IMR-90 (cell line): Measurements from ENCODE around the gene BECN2. TPM values are rescaled to one million over a fixed set of nuclear protein-coding genes. Genes with fewer than 3 reads are reported as not detected.

ENCODE experiments used
- ATAC-seq: fragments of 200-7000 bp; cut with Tn5 transposase; 2 replicates; pipeline ENCODE4 v1.9.1; 2020; ENCODE audit warnings: low read depth, mild to moderate bottlenecking, moderate library complexity
- BruUV-seq: library from RNA; stranded (reverse); fragments of 400-500 nt; replicated peaks from 2 replicates; lab custom pipeline; 2021; lab: Mats Ljungman, UMichigan
- CTCF ChIA-PET: fragments of 300-600 bp; formaldehyde crosslinking; extraction: SDS; loops from one replicate; lab custom pipeline; 2021; ENCODE audit warnings: antibody characterized with exemption; lab: Yijun Ruan, JAX
- POLR2A ChIA-PET: fragments of 300-600 bp; sonication (Branson Sonifier 250); formaldehyde crosslinking; loops from one replicate; lab custom pipeline; 2022; ENCODE audit warnings: antibody characterized with exemption; ENCODE audit not compliant: unreplicated experiment; lab: Charles Lee
- DNase-seq: peaks from one replicate; pipeline ENCODE4 v3.0.0; 2013
- H2AFZ ChIP-seq: replicated peaks from 2 replicates; pipeline ENCODE3; 2013; ENCODE audit warnings: low read length, mild to moderate bottlenecking; ENCODE audit not compliant: poor library complexity
- H2AK5ac ChIP-seq: 2 replicates; pipeline ENCODE4 v1.6.1; 2013; ENCODE audit warnings: low read depth, low read length, inconsistent platforms
- H2AK9ac ChIP-seq: replicated peaks from 2 replicates; pipeline ENCODE3; 2013; ENCODE audit warnings: mild to moderate bottlenecking, low read depth, low read length, moderate library complexity; ENCODE audit not compliant: poor library complexity
- H2BK120ac ChIP-seq: 2 replicates; pipeline ENCODE4 v1.6.1; 2013; ENCODE audit warnings: low read depth, low read length, inconsistent platforms
- H2BK15ac ChIP-seq: 3 replicates; pipeline ENCODE4 v1.6.1; 2013; ENCODE audit warnings: low read depth, low read length, inconsistent platforms
- H2BK20ac ChIP-seq: 2 replicates; pipeline ENCODE4 v1.6.1; 2013; ENCODE audit warnings: low read depth, mild to moderate bottlenecking, inconsistent platforms, low read length, moderate library complexity
- H2BK5ac ChIP-seq: 2 replicates; pipeline ENCODE4 v1.6.1; 2013; ENCODE audit warnings: mild to moderate bottlenecking, low read depth, low read length, inconsistent platforms; ENCODE audit not compliant: poor library complexity, severe bottlenecking
- H3K14ac ChIP-seq: replicated peaks from 2 replicates; pipeline ENCODE4 v1.6.1; 2013; ENCODE audit warnings: low read depth, low read length, inconsistent platforms
- H3K18ac ChIP-seq: 2 replicates; pipeline ENCODE4 v1.6.1; 2013; ENCODE audit warnings: low read depth, low read length, control low read depth
- H3K23ac ChIP-seq: 2 replicates; pipeline ENCODE4 v1.6.1; 2013; ENCODE audit warnings: low read depth, low read length, inconsistent platforms
- H3K27ac ChIP-seq: 2 replicates; pipeline ENCODE4 v1.5.1; 2013; ENCODE audit warnings: mild to moderate bottlenecking, control low read depth, low read length; ENCODE audit not compliant: insufficient read depth
- H3K27me3 ChIP-seq: 2 replicates; pipeline ENCODE4 v1.6.1; 2013; ENCODE audit warnings: low read length; ENCODE audit not compliant: control insufficient read depth, insufficient read depth
- H3K36me3 ChIP-seq: 2 replicates; pipeline ENCODE4 v1.6.1; 2013; ENCODE audit warnings: low read length, mixed read lengths; ENCODE audit not compliant: control insufficient read depth, insufficient read depth
- H3K4ac ChIP-seq: 2 replicates; pipeline ENCODE4 v1.6.1; 2013; ENCODE audit warnings: low read depth, low read length, inconsistent platforms
- H3K4me1 ChIP-seq: 2 replicates; pipeline ENCODE4 v1.6.1; 2013; ENCODE audit warnings: low read length, mixed read lengths; ENCODE audit not compliant: control insufficient read depth, insufficient read depth
- H3K4me2 ChIP-seq: 2 replicates; pipeline ENCODE4 v1.6.1; 2013; ENCODE audit warnings: low read depth, mild to moderate bottlenecking, control low read depth, low read length, moderate library complexity
- H3K4me3 ChIP-seq: 2 replicates; pipeline ENCODE4 v1.5.1; 2013; ENCODE audit warnings: low read depth, mild to moderate bottlenecking, control low read depth, low read length, moderate library complexity; ENCODE audit not compliant: insufficient read depth
- H3K56ac ChIP-seq: 2 replicates; pipeline ENCODE4 v1.6.1; 2013; ENCODE audit warnings: low read length, inconsistent platforms; ENCODE audit not compliant: insufficient read depth; ENCODE audit errors: extremely low read depth
- H3K79me1 ChIP-seq, 2 experiments: 2 replicates each; pipeline ENCODE4 v1.6.1; 2013; ENCODE audit warnings: low read length in 2 of 2, inconsistent platforms in 1 of 2, low read depth in 1 of 2
- H3K9ac ChIP-seq: 2 replicates; pipeline ENCODE4 v1.6.1; 2013; ENCODE audit warnings: low read depth, low read length, control low read depth
- H3K9me1 ChIP-seq: 2 replicates; pipeline ENCODE4 v1.6.1; 2013; ENCODE audit warnings: low read length, inconsistent platforms; ENCODE audit not compliant: insufficient read depth
- H3K9me3 ChIP-seq: 2 replicates; pipeline ENCODE4 v1.6.1; 2013; ENCODE audit warnings: low read length; ENCODE audit not compliant: control insufficient read depth, insufficient read depth
- H4K20me1 ChIP-seq: 2 replicates; pipeline ENCODE4 v1.6.1; 2013; ENCODE audit warnings: low read length, inconsistent platforms; ENCODE audit not compliant: insufficient read depth
- H4K5ac ChIP-seq: 2 replicates; pipeline ENCODE4 v1.6.1; 2013; ENCODE audit warnings: mild to moderate bottlenecking, low read depth, low read length, control low read depth
- H4K8ac ChIP-seq, 2 experiments: 2 replicates each; pipeline ENCODE4 v1.6.1; 2013; ENCODE audit warnings: low read depth in 2 of 2, low read length in 2 of 2, control low read depth in 1 of 2, inconsistent platforms in 1 of 2
- H4K91ac ChIP-seq: 2 replicates; pipeline ENCODE4 v1.6.1; 2013; ENCODE audit warnings: low read depth, low read length, inconsistent platforms; ENCODE audit not compliant: insufficient read depth
- BHLHE40 ChIP-seq: fragments of 150-350 bp; IDR thresholded peaks from 2 replicates; pipeline ENCODE4 v1.6.1; 2016; ENCODE audit warnings: mild to moderate bottlenecking, low read depth, low read length
- CEBPB ChIP-seq: IDR thresholded peaks from 2 replicates; pipeline ENCODE4 v1.6.1; 2012; ENCODE audit warnings: low read depth, low read length, improper control_type of control experiment
- CTCF ChIP-seq: conservative IDR thresholded peaks from 2 replicates; pipeline ENCODE4 v1.5.1; 2012; ENCODE audit warnings: mild to moderate bottlenecking, low read depth, low read length, improper control_type of control experiment
- FOS ChIP-seq: fragments of 150-350 bp; IDR thresholded peaks from 2 replicates; pipeline ENCODE4 v1.6.1; 2016; ENCODE audit warnings: low read depth, low read length
- MAFK ChIP-seq: IDR thresholded peaks from 2 replicates; pipeline ENCODE4 v1.6.1; 2012; ENCODE audit warnings: low read depth, low read length, improper control_type of control experiment
- MAZ ChIP-seq: IDR thresholded peaks from 2 replicates; pipeline ENCODE4 v1.6.1; 2012; ENCODE audit warnings: low read depth, mild to moderate bottlenecking, low read length, improper control_type of control experiment, moderate library complexity, borderline replicate concordance
- MXI1 ChIP-seq: IDR thresholded peaks from 2 replicates; pipeline ENCODE4 v1.6.1; 2012; ENCODE audit warnings: low read depth, mild to moderate bottlenecking, low read length, moderate library complexity, borderline replicate concordance
- NFE2L2 ChIP-seq: fragments of 150-350 bp; IDR thresholded peaks from 2 replicates; pipeline ENCODE4 v1.6.1; 2016; ENCODE audit warnings: low read depth, mild to moderate bottlenecking, low read length
- POLR2A ChIP-seq: IDR thresholded peaks from 2 replicates; pipeline ENCODE4 v1.6.1; 2012; ENCODE audit warnings: mild to moderate bottlenecking, low read depth, low read length
- RAD21 ChIP-seq: IDR thresholded peaks from 2 replicates; pipeline ENCODE4 v1.6.1; 2012; ENCODE audit warnings: low read length, improper control_type of control experiment
- RCOR1 ChIP-seq: IDR thresholded peaks from 2 replicates; pipeline ENCODE4 v1.6.1; 2012; ENCODE audit warnings: mild to moderate bottlenecking, low read length, improper control_type of control experiment; ENCODE audit not compliant: insufficient replicate concordance
- RFX5 ChIP-seq: IDR thresholded peaks from 2 replicates; pipeline ENCODE4 v1.8.0; 2012; ENCODE audit warnings: low read depth, mild to moderate bottlenecking, low read length, moderate library complexity
- SMC3 ChIP-seq: fragments of 150-350 bp; IDR thresholded peaks from 2 replicates; pipeline ENCODE4 v1.6.1; 2016; ENCODE audit warnings: low read depth, mild to moderate bottlenecking, antibody characterized with exemption, low read length, moderate library complexity
- USF2 ChIP-seq: fragments of 150-350 bp; IDR thresholded peaks from 2 replicates; pipeline ENCODE4 v1.6.1; 2017; ENCODE audit warnings: mild to moderate bottlenecking, antibody characterized with exemption, low read length, low read depth
- WGBS, 2 experiments: methylation state at CpG; one replicate each; pipeline versions ENCODE4 v1.1.5 to v1.1.7; 2013; ENCODE audit warnings: missing lambda C conversion rate in 2 of 2; ENCODE audit not compliant: insufficient read length in 1 of 2; ENCODE audit errors: extremely low coverage in 2 of 2; 5-methylcytosine and 5-hydroxymethylcytosine counted together
- dilution Hi-C: fragments of 300-500 bp; cut with HindIII; formaldehyde crosslinking; loops from one replicate; pipeline ENCODE4 v1.14.3; 2018; ENCODE audit warnings: low sequenced_read_pairs; ENCODE audit not compliant: unreplicated experiment
- in situ Hi-C: fragments of 300-500 bp; cut with MboI; formaldehyde crosslinking; loops from 3 replicates; pipeline ENCODE4 v1.14.3; 2019; ENCODE audit warnings: low sequenced_read_pairs, inconsistent platforms, mixed read lengths
- intact Hi-C: fragments of 100-400 bp; cut with micrococcal nuclease; formaldehyde crosslinking; loops from 2 replicates; pipeline ENCODE4 v1.10.0; 2022
- polyA plus RNA-seq, 3 experiments: library from polyadenylated mRNA; depleted of rRNA; stranded (reverse); fragments of >200 nt; gene quantifications; 2 replicates each; pipeline ENCODE4 v1.2.3, GENCODE V29; 2012; ENCODE audit warnings: low replicate concordance in 1 of 3
- total RNA-seq: library from RNA; depleted of rRNA; stranded (reverse); fragments of >200 nt; gene quantifications from 2 replicates; pipeline ENCODE4 v1.2.3, GENCODE V29; 2012

Gene BECN2
- total and polyA plus RNA-seq, 2 of the 4 experiments (the other 2 are of a cell fraction): not detected

GRCh38 chr1:241926141-241926540 lies 31.4 kb upstream of the BECN2 start:
- no peak overlapping the region for H2BK5ac ChIP-seq
- H4K5ac ChIP-seq: no peak overlapping the region
- no TSS peak for BruUV-seq
- H3K14ac ChIP-seq: no peak overlapping the region
- H3K9me3 ChIP-seq: no peaks in the 10 kb centered on the region
- ChIA-PET CTCF (no interaction called here), POLR2A (no interaction called here)
- H3K36me3 ChIP-seq: no peaks in the 10 kb centered on the region
- no peak overlapping the region for H3K4me3 ChIP-seq
- dilution Hi-C loops: no loop called here
- no peak overlapping the region for H2BK15ac ChIP-seq
- no peak overlapping the region for H2AFZ ChIP-seq
- no peak overlapping the region for H3K27ac ChIP-seq
- in situ Hi-C loops: no loop called here
- H2AK9ac ChIP-seq: no peak overlapping the region
- no peak overlapping the region for H3K56ac ChIP-seq
- no peak overlapping the region for H3K4ac ChIP-seq
- no peak overlapping the region for H2BK120ac ChIP-seq
- ATAC-seq (no peak), DNase-seq (no peak)
- no peak overlapping the region for H3K23ac ChIP-seq
- H3K18ac ChIP-seq: no peak overlapping the region
- no peaks in the 10 kb centered on the region for H3K4me1 ChIP-seq
- no peak overlapping the region for H2BK20ac ChIP-seq
- no peak overlapping the region for H3K4me2 ChIP-seq
- no peak overlapping the region for H3K9ac ChIP-seq
- no peaks in the 10 kb centered on the region for H4K20me1 ChIP-seq
- WGBS, 2 experiments: 80% methylated on average over 2 of the region's 5 CpGs; no CpG with 5 or more reads in 1 of the 2 experiments
- no peak overlapping the region for H2AK5ac ChIP-seq
- H4K8ac ChIP-seq: no peak overlapping the region
- intact Hi-C loops: no loop called here
- no peaks in the 10 kb centered on the region for H3K79me1 ChIP-seq
- TF ChIP-seq USF2 (no peak), CEBPB (no peak), SMC3 (no peak), MAFK (no peak), BHLHE40 (no peak), RFX5 (no peak), NFE2L2 (no peak), POLR2A (no peak), CTCF (no peak), FOS (no peak), MXI1 (no peak), RCOR1 (no peak), MAZ (no peak), RAD21 (no peak)
- no peaks in the 10 kb centered on the region for H3K9me1 ChIP-seq
- no peak overlapping the region for H4K91ac ChIP-seq
- no peaks in the 10 kb centered on the region for H3K27me3 ChIP-seq
